ENCODE results near the gene SRRM4.

SRRM4 gene

GRCh38 chr12:119167902-119168301 lies 186.6 kb downstream of the SRRM4 start:
- DNase-seq (ENCODE audit: low read depth in 2 of 2), result no peak

- no peak for DNase-seq (ENCODE audit: low read depth in 2 of 2)
These were observed 187.4 kb downstream of the SRRM4 start for GRCh38 chr12:119168721-119169120.

GRCh38 chr12:119169150-119169549 lies 187.8 kb downstream of the SRRM4 start:
- DNase-seq (ENCODE audit: low read depth in 2 of 2), result no peak

- no peak for DNase-seq (ENCODE audit: low read depth in 2 of 2)
These were observed 189.9 kb downstream of the SRRM4 start for GRCh38 chr12:119171291-119171690.

GRCh38 chr12:119171691-119172425 lies 190.5 kb downstream of the SRRM4 start:
- DNase-seq (ENCODE audit: low read depth in 2 of 2), result no peak

GRCh38 chr12:119175081-119175480 lies 193.7 kb downstream of the SRRM4 start:
- DNase-seq (ENCODE audit: low read depth in 2 of 2), result no peak

- DNase-seq (ENCODE audit: low read depth in 2 of 2), result no peak
These were observed 195.1 kb downstream of the SRRM4 start for GRCh38 chr12:119176267-119177055.

GRCh38 chr12:119177056-119177325 lies 195.7 kb downstream of the SRRM4 start:
- no peak for DNase-seq (ENCODE audit: low read depth in 2 of 2)

- no peak for DNase-seq (ENCODE audit: low read depth in 2 of 2)
These were observed 196.5 kb downstream of the SRRM4 start for GRCh38 chr12:119177724-119178380.

GRCh38 chr12:119178544-119179334 lies 197.4 kb downstream of the SRRM4 start, which contains the start of gene HSPB8:
Gene HSPB8 (plus strand): TSS chr12:119178931. CDS start chr12:119179313, 382 bp downstream.
- no peak for DNase-seq (ENCODE audit: low read depth in 2 of 2)

- no peak for DNase-seq (ENCODE audit: low read depth in 2 of 2)
These were observed 198.1 kb downstream of the SRRM4 start for GRCh38 chr12:119179335-119180021.

- DNase-seq (ENCODE audit: low read depth in 2 of 2), result no peak
These were observed 199.2 kb downstream of the SRRM4 start for GRCh38 chr12:119180380-119181040.

- no peak for DNase-seq (ENCODE audit: low read depth in 2 of 2)
These were observed 199.9 kb downstream of the SRRM4 start for GRCh38 chr12:119181202-119181601.

- DNase-seq (ENCODE audit: low read depth in 2 of 2), result no peak
These were observed 200.6 kb downstream of the SRRM4 start for GRCh38 chr12:119181944-119182343.

GRCh38 chr12:119182701-119183493 lies 201.6 kb downstream of the SRRM4 start:
- no peak for DNase-seq (ENCODE audit: low read depth in 2 of 2)

- DNase-seq (ENCODE audit: low read depth in 2 of 2), result no peak
These were observed 202.8 kb downstream of the SRRM4 start for GRCh38 chr12:119183942-119184695.

- DNase-seq (ENCODE audit: low read depth in 2 of 2), result no peak
These were observed 213.9 kb downstream of the SRRM4 start for GRCh38 chr12:119195256-119195655.

- DNase-seq (ENCODE audit: low read depth in 2 of 2), result no peak
These were observed 217.1 kb downstream of the SRRM4 start for GRCh38 chr12:119198440-119198839.

GRCh38 chr12:119200601-119201000 lies 219.3 kb downstream of the SRRM4 start:
- no peak for DNase-seq (ENCODE audit: low read depth in 2 of 2)

Data from activated CD4-positive, alpha-beta T cell treated with anti-CD3 and anti-CD28 coated beads for 24 hours (primary cell).